Measurements from ENCODE around the gene ZDHHC14. TPM values are rescaled to one million over a fixed set of nuclear protein-coding genes. Genes with fewer than 3 reads are reported as not detected.

Gene ZDHHC14
- total RNA-seq, 1 experiment from 2014 or later: 1.7 TPM

DNA sequence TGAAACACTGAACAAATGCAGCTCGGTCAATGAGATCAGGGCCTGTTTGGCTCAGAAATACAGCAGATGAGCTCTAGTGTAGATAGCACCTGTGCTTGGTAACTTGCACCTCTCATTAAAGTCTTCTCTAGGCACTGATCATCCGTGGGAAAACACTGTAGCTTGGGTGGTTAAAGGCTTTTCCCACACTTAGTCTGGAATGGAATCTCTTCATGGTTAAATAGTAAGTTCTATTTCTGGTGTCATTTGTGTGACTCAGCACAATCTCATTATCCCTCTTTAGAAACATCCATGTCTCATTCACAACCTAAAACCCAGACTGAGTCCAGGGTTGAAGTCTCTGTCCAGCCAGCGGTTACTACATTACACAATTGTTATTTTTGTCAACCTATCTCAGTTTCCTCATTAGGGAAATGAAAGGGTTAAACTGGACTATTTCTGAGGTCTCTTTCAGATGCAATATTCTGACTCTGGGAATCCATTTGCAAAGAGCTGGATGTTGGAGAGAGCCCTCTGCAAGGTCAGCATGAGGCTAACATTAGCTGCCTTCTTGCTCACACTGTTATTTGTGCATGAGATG is 125.0 kb downstream of the ZDHHC14 start:
- H3K23ac ChIP-seq (ENCODE audit: insufficient read length, low read depth, low read length): no peak overlapping the region
- TF ChIP-seq, protein P1, sequence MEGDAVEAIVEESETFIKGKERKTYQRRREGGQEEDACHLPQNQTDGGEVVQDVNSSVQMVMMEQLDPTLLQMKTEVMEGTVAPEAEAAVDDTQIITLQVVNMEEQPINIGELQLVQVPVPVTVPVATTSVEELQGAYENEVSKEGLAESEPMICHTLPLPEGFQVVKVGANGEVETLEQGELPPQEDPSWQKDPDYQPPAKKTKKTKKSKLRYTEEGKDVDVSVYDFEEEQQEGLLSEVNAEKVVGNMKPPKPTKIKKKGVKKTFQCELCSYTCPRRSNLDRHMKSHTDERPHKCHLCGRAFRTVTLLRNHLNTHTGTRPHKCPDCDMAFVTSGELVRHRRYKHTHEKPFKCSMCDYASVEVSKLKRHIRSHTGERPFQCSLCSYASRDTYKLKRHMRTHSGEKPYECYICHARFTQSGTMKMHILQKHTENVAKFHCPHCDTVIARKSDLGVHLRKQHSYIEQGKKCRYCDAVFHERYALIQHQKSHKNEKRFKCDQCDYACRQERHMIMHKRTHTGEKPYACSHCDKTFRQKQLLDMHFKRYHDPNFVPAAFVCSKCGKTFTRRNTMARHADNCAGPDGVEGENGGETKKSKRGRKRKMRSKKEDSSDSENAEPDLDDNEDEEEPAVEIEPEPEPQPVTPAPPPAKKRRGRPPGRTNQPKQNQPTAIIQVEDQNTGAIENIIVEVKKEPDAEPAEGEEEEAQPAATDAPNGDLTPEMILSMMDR (conservative IDR thresholded peaks at IDR 0.05): no peak
- H3K27me3 ChIP-seq (ENCODE audit: insufficient read depth, low read length): no peaks in the 10 kb centered on the region
- no peak overlapping the region for H2BK5ac ChIP-seq (ENCODE audit: insufficient read length, low read length)
- H2BK120ac ChIP-seq (ENCODE audit: low read depth, low read length, poor library complexity, severe bottlenecking): no peak overlapping the region
- H4K5ac ChIP-seq (ENCODE audit: insufficient read length, low read depth, low read length): no peak overlapping the region
- H3K23me2 ChIP-seq (ENCODE audit: insufficient read length, low read depth, low read length, poor library complexity, severe bottlenecking): no peaks in the 10 kb centered on the region
- no peak for DNase-seq
- H3K14ac ChIP-seq (ENCODE audit: insufficient read depth, low read length): no peak overlapping the region
- no peak overlapping the region for H3K4me3 Mint-ChIP-seq
- no peak overlapping the region for H2BK20ac ChIP-seq (ENCODE audit: low read depth, low read length, poor library complexity, severe bottlenecking)
- H3K79me1 ChIP-seq (ENCODE audit: insufficient read depth, low read depth, low read length, poor library complexity, severe bottlenecking): no peaks in the 10 kb centered on the region
- no peak overlapping the region for H3K4ac ChIP-seq (ENCODE audit: low read depth, low read length)
- no peak overlapping the region for H3T11ph ChIP-seq (ENCODE audit: low read length)
- no peaks in the 10 kb centered on the region for H4K20me1 ChIP-seq (ENCODE audit: control insufficient read depth, insufficient read depth, insufficient read length)
- H2AK5ac ChIP-seq (ENCODE audit: insufficient read length, low read length): no peak overlapping the region
- H3K27ac Mint-ChIP-seq: no peak overlapping the region
- peaks cover 2% of the 10 kb centered on the region for H3K27me3 Mint-ChIP-seq (ENCODE audit: low read depth)
- H3K79me2 ChIP-seq (ENCODE audit: insufficient read depth, low read length): no peaks in the 10 kb centered on the region
- H2BK15ac ChIP-seq (ENCODE audit: low read depth, low read length): no peak overlapping the region
- H2AFZ ChIP-seq (ENCODE audit: low read length): no peak overlapping the region
- no peak overlapping the region for H3K4me2 ChIP-seq (ENCODE audit: insufficient read depth, insufficient read length, low read length)
- no peak overlapping the region for H4K8ac ChIP-seq (replicated peaks; ENCODE audit: insufficient read length, low read depth, low read length)
- H2BK12ac ChIP-seq (ENCODE audit: insufficient read length, low read depth, low read length): no peak overlapping the region
- peaks cover 7% of the 10 kb centered on the region for H3K9me3 ChIP-seq (ENCODE audit: control insufficient read depth, low read depth, low read length)
- no peak overlapping the region for H3K9ac ChIP-seq (ENCODE audit: extremely low read depth, insufficient read length, low read length)
- peaks cover 25 to 43% (median 27%) of the 10 kb centered on the region in 3 experiments for H3K36me3 Mint-ChIP-seq (ENCODE audit: insufficient read depth in 1 of 3, low read depth in 3 of 3)
- peaks cover 22 to 40% of the 10 kb centered on the region in 2 experiments for H3K9me3 Mint-ChIP-seq
- H3K18ac ChIP-seq (ENCODE audit: insufficient read length, low read depth, low read length): no peak overlapping the region
- peaks cover 7 to 8% of the 10 kb centered on the region in 2 experiments; a peak in 3 of 4 replicates for H3K4me1 Mint-ChIP-seq
- H3K27ac ChIP-seq (ENCODE audit: insufficient read length, low read depth, low read length): no peak overlapping the region
- no peaks in the 10 kb centered on the region for H3K4me1 ChIP-seq (ENCODE audit: insufficient read depth, low read length)
- no peak overlapping the region for H4K91ac ChIP-seq (ENCODE audit: insufficient read length, low read depth, low read length)
- WGBS (ENCODE audit: extremely low coverage, insufficient read length, low lambda C conversion rate): no CpG with 5 or more reads among the region's 3 CpGs
- H3K56ac ChIP-seq (ENCODE audit: insufficient read length, low read depth, low read length): no peak overlapping the region

Measured in H9 (cell line).